ENCODE data around the gene EWSR1.
"Not testable (repeated sequence)": the region's sequence is repeated elsewhere in the genome, so short reads cannot be mapped to it uniquely, and the experiment has no call there.

The EWSR1 gene, protein sequence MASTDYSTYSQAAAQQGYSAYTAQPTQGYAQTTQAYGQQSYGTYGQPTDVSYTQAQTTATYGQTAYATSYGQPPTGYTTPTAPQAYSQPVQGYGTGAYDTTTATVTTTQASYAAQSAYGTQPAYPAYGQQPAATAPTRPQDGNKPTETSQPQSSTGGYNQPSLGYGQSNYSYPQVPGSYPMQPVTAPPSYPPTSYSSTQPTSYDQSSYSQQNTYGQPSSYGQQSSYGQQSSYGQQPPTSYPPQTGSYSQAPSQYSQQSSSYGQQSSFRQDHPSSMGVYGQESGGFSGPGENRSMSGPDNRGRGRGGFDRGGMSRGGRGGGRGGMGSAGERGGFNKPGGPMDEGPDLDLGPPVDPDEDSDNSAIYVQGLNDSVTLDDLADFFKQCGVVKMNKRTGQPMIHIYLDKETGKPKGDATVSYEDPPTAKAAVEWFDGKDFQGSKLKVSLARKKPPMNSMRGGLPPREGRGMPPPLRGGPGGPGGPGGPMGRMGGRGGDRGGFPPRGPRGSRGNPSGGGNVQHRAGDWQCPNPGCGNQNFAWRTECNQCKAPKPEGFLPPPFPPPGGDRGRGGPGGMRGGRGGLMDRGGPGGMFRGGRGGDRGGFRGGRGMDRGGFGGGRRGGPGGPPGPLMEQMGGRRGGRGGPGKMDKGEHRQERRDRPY

GRCh38 chr22:29267858-29268510 is at the start of gene EWSR1, which contains the start of gene RHBDD3:
Gene EWSR1 (plus strand): TSS chr22:29268268. CDS start chr22:29268337, 69 bp downstream.
Gene RHBDD3 (minus strand): TSS chr22:29267981. CDS start chr22:29265626, 2,355 bp downstream.
- peak; percentile 91 to 99 (median 97) for DNase-seq (ENCODE audit: low read depth in 2 of 3, low spot score in 2 of 3)

DNA sequence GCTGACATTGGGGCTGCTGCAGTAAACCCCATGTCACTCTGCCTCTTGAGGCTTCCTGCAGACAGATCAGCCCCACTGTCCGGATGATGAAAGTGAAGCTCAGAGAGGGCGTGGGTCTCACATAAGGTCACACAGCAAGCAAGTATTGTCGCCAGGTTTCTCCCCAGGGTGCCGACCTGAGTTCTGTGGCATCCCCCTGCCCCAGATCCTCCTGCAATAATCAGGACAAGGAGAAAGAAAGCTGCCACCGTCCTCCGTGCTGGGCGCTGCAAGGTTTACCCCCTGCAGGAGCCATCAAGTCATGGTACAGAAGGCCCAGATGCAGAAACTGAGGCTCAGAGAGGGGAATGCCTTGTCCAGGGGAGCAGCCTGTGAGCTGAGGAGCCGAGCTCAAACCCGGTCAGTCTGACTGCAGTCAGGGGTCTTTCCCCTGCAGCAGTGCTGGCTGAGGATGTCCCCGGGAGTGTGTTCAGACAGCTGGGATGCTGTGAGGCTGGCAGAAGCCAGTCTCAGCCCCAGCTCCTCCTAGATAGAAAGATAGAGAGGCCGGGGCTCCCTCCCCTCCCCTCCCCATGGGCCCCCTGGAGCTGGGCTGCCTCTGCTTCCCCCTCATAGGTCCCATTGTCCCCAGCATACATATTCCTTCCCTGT is 49.2 kb upstream of the EWSR1 start:
- DNase-seq (ENCODE audit: low read depth in 2 of 3, low spot score in 2 of 3) = no peak

DNA sequence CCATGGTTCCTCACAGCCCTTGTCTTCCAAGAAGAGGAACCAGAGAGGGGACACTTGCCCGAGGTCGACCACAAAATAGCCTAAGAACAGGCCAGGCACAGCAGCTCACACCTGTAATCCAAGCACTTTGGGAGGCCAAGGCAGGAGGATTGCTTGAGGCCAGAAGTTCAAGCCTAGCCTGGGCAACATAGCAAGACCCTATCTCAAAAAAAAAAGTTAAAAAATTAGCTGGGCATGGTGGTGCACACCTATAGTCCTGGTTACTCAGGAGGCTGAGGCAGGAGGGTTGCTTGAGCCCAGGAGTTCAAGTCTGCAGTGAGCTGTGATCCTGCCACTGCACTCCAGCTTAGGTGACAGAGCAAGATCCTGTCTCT is 48.7 kb upstream of the EWSR1 start:
- not testable (repeated sequence) for DNase-seq (ENCODE audit: low read depth in 2 of 3, low spot score in 2 of 3)

DNA sequence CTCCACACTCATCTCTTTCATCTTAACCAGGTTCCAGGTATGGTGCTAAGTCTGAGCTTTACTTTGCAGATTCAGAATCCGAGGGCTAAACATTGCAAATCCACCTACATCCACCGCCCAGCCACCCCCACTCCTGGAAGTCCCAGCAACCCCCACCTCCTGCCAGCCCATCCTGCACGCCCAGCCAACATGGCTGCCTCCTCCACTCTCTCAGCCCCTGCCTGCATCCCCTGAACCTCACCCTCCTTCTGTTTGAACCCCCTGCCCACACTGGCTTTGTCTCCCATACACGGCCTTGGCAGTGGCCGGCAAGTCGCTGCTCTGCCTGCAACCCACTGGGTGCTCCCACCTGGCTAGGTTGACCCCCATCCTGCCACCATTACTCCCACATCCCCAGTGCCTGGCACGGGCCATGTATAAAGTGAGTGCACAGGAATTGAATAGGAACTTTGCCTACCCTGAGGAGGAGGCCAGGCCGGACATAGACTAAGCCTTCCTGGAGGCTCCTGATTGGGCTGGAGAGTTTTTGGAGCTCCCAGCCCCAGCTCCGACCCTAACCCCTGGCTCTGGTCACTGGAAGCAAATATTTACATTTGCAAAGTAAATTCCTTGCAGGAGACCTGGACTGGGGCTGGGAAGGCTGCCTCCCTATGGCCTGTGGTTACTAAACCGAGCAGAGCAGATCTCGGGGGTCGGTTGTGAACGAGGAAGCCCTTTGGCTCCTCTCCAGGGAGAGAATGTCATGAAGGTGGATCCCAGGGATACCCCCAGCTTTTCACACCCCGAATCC is 48.0 kb upstream of the EWSR1 start:
- no peak for DNase-seq (ENCODE audit: low read depth in 2 of 3, low spot score in 2 of 3)

GRCh38 chr22:29224121-29224858 is 43.8 kb upstream of the EWSR1 start:
- no peak for DNase-seq (ENCODE audit: low read depth in 2 of 3, low spot score in 2 of 3)

GRCh38 chr22:29224859-29225410 is 43.1 kb upstream of the EWSR1 start:
- no peak for DNase-seq (ENCODE audit: low read depth in 2 of 3, low spot score in 2 of 3)

- no peak for DNase-seq (ENCODE audit: low read depth in 2 of 3, low spot score in 2 of 3)
These were observed 42.5 kb upstream of the EWSR1 start for GRCh38 chr22:29225422-29226090.

- DNase-seq (ENCODE audit: low read depth in 2 of 3, low spot score in 2 of 3) = no peak
These were observed 41.6 kb upstream of the EWSR1 start for GRCh38 chr22:29226351-29226981.

- DNase-seq (ENCODE audit: low read depth in 2 of 3, low spot score in 2 of 3) = no peak
These were observed 36.8 kb upstream of the EWSR1 start for GRCh38 chr22:29230972-29231875.

DNA sequence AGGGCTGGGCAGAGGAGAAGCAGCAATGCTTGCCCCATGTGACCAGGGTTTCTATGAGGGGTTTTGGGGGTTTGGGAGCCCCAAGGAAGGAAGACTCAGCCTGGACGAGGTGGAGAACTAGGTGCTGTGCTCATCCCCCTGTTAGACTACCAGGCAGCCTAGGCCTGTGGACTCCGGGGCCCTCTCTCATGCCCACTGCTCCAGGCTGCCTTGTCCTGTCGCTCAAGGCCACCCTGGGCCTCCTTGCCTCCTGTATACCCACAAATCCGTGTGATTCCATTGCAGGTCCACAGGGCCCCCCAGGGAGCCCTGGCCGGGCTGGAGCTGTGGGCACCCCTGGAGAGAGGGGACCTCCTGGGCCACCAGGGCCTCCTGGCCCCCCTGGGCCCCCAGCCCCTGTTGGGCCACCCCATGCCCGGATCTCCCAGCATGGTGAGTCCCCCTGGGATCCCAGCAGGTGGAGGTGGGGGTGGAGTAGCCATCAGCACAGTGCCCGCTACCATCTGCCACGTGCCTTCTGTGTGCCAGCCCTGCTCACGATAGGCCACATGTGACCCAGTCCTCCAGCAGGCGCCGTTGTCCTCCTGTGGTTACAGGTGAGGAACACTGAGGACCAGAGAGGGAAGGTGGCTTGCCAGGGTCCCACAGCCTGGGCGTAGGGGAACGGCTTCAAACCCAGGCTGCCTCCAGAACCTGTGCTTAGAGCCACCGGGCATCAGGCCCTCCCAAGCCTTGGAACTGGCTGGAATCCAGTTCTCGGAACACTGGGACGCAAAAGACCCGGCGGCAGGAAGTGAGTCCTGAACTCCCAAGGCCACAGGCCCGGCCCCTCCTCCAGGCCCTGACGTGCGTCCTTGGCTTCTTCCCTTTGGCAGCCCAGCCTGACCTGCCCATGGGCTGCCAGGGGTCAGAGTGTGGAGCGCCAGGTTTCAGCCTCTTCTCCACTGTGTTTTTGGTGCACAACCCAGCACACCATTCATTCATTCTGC is 35.8 kb upstream of the EWSR1 start:
- no peak for DNase-seq (ENCODE audit: low read depth in 2 of 3, low spot score in 2 of 3)

- no peak for DNase-seq (ENCODE audit: low read depth in 2 of 3, low spot score in 2 of 3)
These were observed 34.7 kb upstream of the EWSR1 start for GRCh38 chr22:29233277-29233877.

DNA sequence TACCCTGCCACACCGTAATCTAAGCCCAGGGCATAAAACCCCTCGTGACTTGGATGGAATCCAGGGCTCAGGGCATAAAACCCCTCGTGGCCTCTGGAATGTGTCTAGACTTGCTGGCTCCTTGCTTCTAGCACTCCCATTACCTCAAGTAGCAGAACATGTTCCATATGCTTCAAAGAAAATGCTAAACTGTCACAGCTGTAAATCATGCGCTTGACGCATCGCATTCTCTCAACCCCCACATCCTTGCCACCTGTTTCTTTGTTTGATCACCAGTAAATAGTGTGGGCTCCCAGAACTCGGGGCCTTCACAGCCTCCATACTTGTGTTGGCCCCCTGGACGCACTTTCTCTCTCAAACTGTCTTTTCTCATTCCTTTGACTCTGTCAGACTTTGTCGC is 27.6 kb upstream of the EWSR1 start:
- DNase-seq (ENCODE audit: low read depth in 2 of 3, low spot score in 2 of 3) = not testable (repeated sequence)

GRCh38 chr22:29243874-29244446 is 24.1 kb upstream of the EWSR1 start:
- DNase-seq (ENCODE audit: low read depth in 2 of 3, low spot score in 2 of 3) = no peak

DNA sequence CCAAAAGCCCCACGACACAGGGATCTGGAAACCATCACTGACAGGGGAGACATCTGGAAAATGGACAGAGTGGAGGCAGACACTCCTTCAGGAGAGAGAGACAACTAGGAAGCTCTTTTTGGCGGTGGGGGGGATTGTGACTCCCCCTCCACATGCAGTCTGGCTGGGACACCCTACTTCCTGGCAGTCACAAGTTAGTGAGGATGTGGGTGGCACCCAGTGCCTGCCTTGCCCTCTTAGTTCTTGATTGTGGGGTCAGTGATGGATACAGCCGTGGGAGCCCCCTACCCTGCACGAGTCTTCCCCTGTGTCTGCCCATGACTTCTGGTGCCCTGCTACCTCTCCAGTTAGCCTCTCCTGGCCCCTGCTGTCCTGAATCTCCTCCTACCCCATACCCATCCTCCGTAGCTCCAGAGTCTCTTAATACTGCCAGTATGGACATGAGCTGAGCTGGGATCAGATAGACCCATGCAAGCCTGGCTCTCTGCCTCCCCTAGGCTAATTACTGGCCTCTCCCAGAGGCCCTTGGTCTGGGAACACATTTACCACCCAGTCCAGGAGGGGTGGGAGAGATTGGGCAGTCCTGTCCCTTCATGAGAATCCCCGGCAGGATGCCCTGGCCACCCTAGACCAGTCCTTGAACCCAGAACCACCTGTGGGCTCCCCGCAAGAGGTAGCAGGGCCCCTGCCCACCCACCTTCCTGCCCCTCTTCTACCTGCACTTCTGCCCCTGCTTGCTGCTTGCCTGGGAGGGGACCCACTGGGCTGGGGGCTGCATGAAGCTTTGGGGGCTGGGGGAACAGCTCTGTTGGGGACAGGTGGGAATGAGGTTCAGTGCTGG is 23.1 kb upstream of the EWSR1 start:
- no peak for DNase-seq (ENCODE audit: low read depth in 2 of 3, low spot score in 2 of 3)

Measured in activated CD8-positive, alpha-beta memory T cell treated with anti-CD3 and anti-CD28 coated beads for 48 hours (primary cell).